ENCODE measurements around the gene NYNRIN.

DNA sequence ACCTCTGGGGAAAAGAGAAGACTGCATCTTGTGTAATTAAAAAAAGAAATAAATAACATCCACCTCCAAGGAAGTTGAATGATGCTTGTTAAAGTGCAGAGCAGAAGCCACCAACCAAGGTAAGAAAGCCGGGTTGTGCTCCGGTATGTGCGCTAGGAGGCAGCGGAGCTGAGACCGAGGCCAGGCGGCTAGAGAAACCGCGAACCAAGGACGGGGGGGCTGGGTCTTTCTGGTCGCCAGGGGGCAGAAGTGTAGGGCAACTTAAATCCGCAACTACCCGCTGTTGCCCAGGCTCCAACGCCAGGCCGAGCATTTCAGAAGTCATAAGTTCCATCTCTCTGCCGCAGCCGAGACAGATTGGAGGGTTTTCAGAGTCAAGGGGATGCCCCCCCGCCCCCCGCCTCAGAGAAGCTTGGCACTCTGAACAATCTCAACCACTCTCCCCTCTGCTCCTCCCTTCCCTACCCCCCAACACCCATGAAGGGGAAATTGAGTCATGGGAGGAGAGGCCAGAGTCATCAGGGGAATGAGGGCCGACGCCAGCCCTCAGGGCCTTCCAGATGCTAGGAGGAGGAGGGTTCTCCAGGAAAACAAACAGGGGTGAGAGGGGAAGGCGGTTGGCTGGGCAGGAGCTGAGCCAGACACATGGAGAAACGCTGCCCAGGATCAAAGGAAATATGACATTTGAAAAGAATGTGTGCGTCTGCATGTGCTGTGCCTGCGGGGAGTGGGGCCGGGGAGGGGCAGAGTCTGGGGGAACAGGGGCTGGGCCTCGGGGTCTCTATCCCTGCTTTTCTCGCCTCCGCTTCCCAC lies 33.0 kb upstream of the NYNRIN start:
- TF ChIP-seq TAF1 (IDR thresholded peaks at IDR 0.05; ENCODE audit: low read depth, low read length), result no peak
- TF ChIP-seq POLR2A (IDR thresholded peaks at IDR 0.05; ENCODE audit: low read depth, low read length), result no peak
- no peak for TF ChIP-seq POLR2AphosphoS5 (IDR thresholded peaks at IDR 0.05; ENCODE audit: low read depth, low read length)

Data from GM12891 (cell line).